Prostate gland (tissue), 2 donors: ENCODE data around the gene NAP1L1. TPM values are rescaled to one million over a fixed set of nuclear protein-coding genes. Genes with fewer than 3 reads are reported as not detected.

Experiments used
- DNase-seq: peaks from one replicate; pipeline ENCODE4 v3.0.0-alpha.2; 2019; ENCODE audit warnings: low spot score
- H3K27ac ChIP-seq, 2 donors: fragments of 200-600 bp; sonication (generic); 2 replicates each; pipeline ENCODE4 v1.5.1; 2017 to 2019
- H3K27me3 ChIP-seq: fragments of 200-600 bp; sonication (generic); replicated peaks from 2 replicates; pipeline ENCODE4 v1.5.1; 2019; ENCODE audit not compliant: insufficient read depth
- H3K36me3 ChIP-seq, 2 donors: fragments of 200-600 bp; sonication (generic); 1 replicate in 1 of 2; 2 replicates in 1 of 2; pipeline versions ENCODE4 v1.5.1 to v1.8.1; 2017 to 2019
- H3K4me1 ChIP-seq: fragments of 200-600 bp; sonication (generic); replicated peaks from 2 replicates; pipeline ENCODE4 v1.5.1; 2019
- H3K4me3 ChIP-seq, 2 donors: fragments of 200-600 bp; sonication (generic); 2 replicates each; pipeline ENCODE4 v1.5.1; 2017 to 2019
- H3K9me3 ChIP-seq: fragments of 200-600 bp; sonication (generic); 2 replicates; pipeline ENCODE4 v1.5.1; 2017
- POLR2A ChIP-seq: fragments of 450-650 bp; IDR thresholded peaks from one replicate; pipeline ENCODE4 v1.6.1; 2016; ENCODE audit warnings: antibody characterized with exemption, mild to moderate bottlenecking
- POLR2AphosphoS5 ChIP-seq: sonication (generic); formaldehyde crosslinking; IDR thresholded peaks from one replicate; pipeline ENCODE4 v1.6.1; 2017; ENCODE audit warnings: antibody characterized with exemption
- WGBS: methylation state at CpG from one replicate; pipeline ENCODE4 v1.1.5; 2018; 5-methylcytosine and 5-hydroxymethylcytosine counted together
- intact Hi-C: fragments of 100-400 bp; cut with DNase I; formaldehyde crosslinking; loops from one replicate; pipeline ENCODE4 v1.14.2; 2022
- total RNA-seq, 2 donors: library from RNA; depleted of rRNA; stranded (reverse); fragments of >200 nt; gene quantifications; one replicate each; pipeline ENCODE4 v1.1.0, GENCODE V29; 2016
- TF ChIP-seq, protein P1 (sequence below), 4 experiments: fragments of 200-600 bp in 2 of 4; fragments of 450-650 bp in 2 of 4; sonication (generic) in 2 of 4; IDR thresholded peaks; 1 replicate in 3 of 4; 2 replicates in 1 of 4; pipeline ENCODE4 v1.5.1; 2016 to 2019; ENCODE audit warnings: antibody characterized with exemption in 4 of 4, mild to moderate bottlenecking in 2 of 4, moderate library complexity in 2 of 4

Gene NAP1L1
- total RNA-seq, 2 donors from 2014 or later: 223 to 325 TPM

DNA sequence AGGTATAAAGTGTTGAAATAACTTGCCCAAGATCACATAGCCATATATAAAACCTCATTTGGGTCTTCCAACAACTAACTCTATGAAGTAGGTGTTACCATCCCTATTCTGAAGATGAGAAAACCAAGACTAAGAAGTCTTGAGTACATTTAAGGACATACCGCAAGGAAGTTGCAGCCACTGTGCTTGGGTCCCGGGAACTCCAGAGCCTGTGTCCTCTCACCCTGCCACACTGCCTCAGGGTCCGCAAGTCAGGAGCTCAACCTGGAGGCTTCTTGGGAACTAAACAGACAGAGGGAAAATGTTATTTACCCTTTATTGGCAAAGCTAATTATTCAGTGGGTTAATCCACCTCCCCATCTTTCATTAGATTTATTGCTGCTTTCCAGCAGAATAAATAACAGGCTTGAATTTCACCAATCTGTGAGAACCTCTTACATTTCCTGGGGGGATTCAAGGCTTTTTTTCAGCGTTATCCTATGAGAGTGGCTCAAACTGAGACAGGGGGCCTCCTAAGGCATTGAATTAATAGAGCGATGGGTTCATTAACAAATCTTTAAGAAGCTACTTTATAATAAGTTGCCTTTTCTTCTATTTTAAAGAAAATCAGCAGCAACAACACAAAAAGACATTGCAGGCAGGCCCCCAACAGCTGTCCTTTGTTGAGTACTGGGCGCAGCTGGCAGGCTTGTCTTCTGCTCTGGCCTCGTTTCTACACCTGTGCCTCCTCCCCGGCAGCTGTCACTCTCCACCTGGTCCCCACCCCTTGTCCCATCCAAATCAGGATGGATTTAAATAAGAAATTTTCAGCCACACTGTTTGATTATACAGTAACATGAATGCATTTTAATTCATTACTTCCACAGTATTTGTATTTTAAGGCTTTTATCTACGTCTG is 78.2 kb downstream of the NAP1L1 start:
- Histone ChIP-seq H3K4me1 (no peaks in the 10 kb centered on the region), H3K9me3 (no peaks in the 10 kb centered on the region), H3K27ac (no peak overlapping the region), H3K4me3 (no peak overlapping the region), H3K27me3 (no peaks in the 10 kb centered on the region), H3K36me3 (no peaks in the 10 kb centered on the region)
- TF ChIP-seq POLR2AphosphoS5 (no peak), POLR2A (no peak)
- TF ChIP-seq, protein P1, sequence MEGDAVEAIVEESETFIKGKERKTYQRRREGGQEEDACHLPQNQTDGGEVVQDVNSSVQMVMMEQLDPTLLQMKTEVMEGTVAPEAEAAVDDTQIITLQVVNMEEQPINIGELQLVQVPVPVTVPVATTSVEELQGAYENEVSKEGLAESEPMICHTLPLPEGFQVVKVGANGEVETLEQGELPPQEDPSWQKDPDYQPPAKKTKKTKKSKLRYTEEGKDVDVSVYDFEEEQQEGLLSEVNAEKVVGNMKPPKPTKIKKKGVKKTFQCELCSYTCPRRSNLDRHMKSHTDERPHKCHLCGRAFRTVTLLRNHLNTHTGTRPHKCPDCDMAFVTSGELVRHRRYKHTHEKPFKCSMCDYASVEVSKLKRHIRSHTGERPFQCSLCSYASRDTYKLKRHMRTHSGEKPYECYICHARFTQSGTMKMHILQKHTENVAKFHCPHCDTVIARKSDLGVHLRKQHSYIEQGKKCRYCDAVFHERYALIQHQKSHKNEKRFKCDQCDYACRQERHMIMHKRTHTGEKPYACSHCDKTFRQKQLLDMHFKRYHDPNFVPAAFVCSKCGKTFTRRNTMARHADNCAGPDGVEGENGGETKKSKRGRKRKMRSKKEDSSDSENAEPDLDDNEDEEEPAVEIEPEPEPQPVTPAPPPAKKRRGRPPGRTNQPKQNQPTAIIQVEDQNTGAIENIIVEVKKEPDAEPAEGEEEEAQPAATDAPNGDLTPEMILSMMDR (IDR thresholded peaks at IDR 0.05): no peak
- DNase-seq: no peak
- intact Hi-C loops: no loop called here
- 72% methylated on average over 9 of the region's 9 CpGs for WGBS

DNA sequence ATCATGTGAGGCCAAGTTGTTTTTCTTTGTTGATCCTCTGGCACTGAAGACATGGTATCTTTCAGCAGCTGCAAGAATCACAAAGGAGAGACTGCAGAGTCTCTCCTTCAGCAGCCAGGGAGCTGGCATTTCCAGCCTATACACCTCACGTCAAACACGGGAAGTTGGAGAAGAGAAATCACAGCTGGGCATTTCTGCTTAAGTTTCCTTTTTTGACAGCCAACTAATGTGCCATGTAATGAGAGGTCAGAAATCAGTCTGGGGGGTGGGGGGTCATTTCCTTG is 81.2 kb downstream of the NAP1L1 start:
- H3K36me3 ChIP-seq: no peaks in the 10 kb centered on the region
- WGBS: 41% methylated on average over 2 of the region's 2 CpGs
- H3K4me3 ChIP-seq: no peak overlapping the region
- DNase-seq: no peak
- no peaks in the 10 kb centered on the region for H3K4me1 ChIP-seq
- intact Hi-C loops: no loop called here
- no peak overlapping the region for H3K27ac ChIP-seq
- H3K27me3 ChIP-seq: no peaks in the 10 kb centered on the region
- H3K9me3 ChIP-seq: no peaks in the 10 kb centered on the region
- TF ChIP-seq, protein P1 (IDR thresholded peaks at IDR 0.05): no peak
- TF ChIP-seq POLR2A: no peak
- TF ChIP-seq POLR2AphosphoS5: no peak

DNA sequence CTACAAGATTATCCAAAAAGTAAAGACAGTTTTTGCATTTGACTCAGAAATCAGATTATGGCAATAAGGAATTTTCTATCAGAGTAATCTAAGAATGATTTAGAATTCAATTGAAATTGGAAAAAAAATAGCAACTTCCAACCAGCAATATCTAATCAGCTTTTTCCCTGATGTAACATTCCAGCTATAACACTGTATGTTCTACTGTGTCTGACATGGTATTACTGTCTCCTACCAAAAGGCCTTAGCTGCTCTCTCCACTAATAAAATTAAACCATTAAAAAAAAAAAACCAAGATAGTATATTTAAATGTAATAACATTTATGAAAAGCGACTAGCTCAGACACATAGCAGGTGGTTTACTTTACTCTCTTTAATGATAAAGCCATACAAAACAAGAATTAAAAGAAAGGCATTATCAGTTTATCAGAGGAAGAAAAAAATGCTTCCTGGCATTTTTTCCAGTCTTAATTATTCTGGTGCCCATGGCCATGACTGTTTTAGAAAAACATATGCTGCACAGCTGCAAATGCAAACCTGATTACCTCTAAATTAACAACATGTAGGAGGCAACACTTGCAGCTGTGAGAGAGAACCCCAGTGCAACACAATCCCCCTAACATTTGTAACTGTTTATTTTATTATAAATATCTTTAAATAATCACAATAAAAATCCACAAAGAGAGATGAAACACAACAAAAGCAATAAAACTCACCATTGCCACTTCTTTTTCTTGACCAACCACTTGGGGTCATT is 81.7 kb downstream of the NAP1L1 start:
- WGBS: 44% methylated on average over 1 of the region's 1 CpG
- Histone ChIP-seq H3K4me1 (no peaks in the 10 kb centered on the region), H3K36me3 (no peaks in the 10 kb centered on the region), H3K27me3 (no peaks in the 10 kb centered on the region), H3K27ac (no peak overlapping the region), H3K4me3 (no peak overlapping the region), H3K9me3 (no peaks in the 10 kb centered on the region)
- intact Hi-C loops: no loop called here
- no peak for DNase-seq
- TF ChIP-seq POLR2AphosphoS5 (no peak), POLR2A (no peak)
- TF ChIP-seq, protein P1 (IDR thresholded peaks at IDR 0.05): no peak

DNA sequence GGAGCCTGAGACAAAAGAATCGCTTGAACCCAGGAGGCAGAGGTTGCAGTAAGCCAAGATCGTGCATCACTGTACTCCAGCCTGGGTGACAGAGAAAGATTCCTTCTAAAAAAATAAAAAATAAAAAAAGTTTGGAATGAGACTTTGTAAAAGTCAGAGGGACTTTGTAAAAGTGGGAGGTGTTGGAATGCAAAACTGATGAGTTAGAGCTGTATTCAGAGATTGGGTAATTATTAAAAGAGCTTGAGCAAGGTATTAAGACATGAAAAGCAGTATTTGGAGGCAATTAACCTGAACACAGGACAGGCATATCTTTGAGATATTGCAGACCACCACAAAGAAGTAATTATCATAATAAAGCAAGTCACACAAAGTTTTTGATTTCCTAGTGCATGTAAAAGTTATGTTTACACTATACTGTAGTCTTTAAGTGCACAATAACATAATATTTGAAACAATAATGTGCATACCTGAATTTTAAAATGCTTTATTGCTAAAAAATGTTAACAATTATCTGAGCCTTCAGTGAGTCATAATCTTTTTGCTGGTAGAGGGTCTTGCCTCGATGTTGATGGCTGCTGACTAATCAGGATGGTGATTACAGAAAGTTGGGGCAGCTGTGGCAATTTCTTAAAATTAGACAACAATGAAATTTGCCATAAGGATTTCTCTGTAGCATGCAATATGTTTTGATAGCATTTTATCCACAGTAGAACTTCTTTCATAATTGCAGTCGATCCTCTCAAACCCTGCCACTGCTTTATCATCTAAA is 86.0 kb downstream of the NAP1L1 start:
- WGBS: 83% methylated on average over 4 of the region's 4 CpGs
- Histone ChIP-seq H3K4me1 (no peaks in the 10 kb centered on the region), H3K27ac (no peak overlapping the region), H3K36me3 (no peaks in the 10 kb centered on the region), H3K4me3 (no peak overlapping the region), H3K27me3 (no peaks in the 10 kb centered on the region), H3K9me3 (no peaks in the 10 kb centered on the region)
- no peak for DNase-seq
- intact Hi-C loops: no loop called here
- no peak for TF ChIP-seq POLR2A
- TF ChIP-seq, protein P1 (IDR thresholded peaks at IDR 0.05): no peak
- no peak for TF ChIP-seq POLR2AphosphoS5
